T-helper 17 cell (primary cell): ENCODE results near the gene INSL3. TPM values are rescaled to one million over a fixed set of nuclear protein-coding genes. Genes with fewer than 3 reads are reported as not detected.
"Not testable (repeated sequence)": the region's sequence is repeated elsewhere in the genome, so short reads cannot be mapped to it uniquely, and the experiment has no call there.

Experiments used
- ATAC-seq: fragments of 150-1000 bp; cut with Tn5 transposase; 2 replicates; pipeline ENCODE4 v1.10.0; 2021; ENCODE audit warnings: mild to moderate bottlenecking, moderate library complexity
- DNase-seq, 3 donors: peaks; one replicate each; pipeline versions ENCODE4 v3.0.0 to v3.0.0-alpha.2; 2020 to 2021
- H3K9me3 ChIP-seq: one replicate; pipeline ENCODE4 v1.7.0; 2013; ENCODE audit warnings: low read length, mild to moderate bottlenecking; ENCODE audit not compliant: control insufficient read depth, poor library complexity, severe bottlenecking
- H3K27ac Mint-ChIP-seq: one replicate; pipeline ENCODE4 v1.8.0; 2022; ENCODE audit warnings: mild to moderate bottlenecking, moderate library complexity, mixed read lengths
- H3K27me3 Mint-ChIP-seq: one replicate; pipeline ENCODE4 v1.8.0; 2022; ENCODE audit warnings: mixed read lengths
- H3K36me3 Mint-ChIP-seq: one replicate; pipeline ENCODE4 v1.8.0; 2022; ENCODE audit warnings: low read depth, mixed read lengths
- H3K4me1 Mint-ChIP-seq: one replicate; pipeline ENCODE4 v1.8.0; 2022; ENCODE audit warnings: mild to moderate bottlenecking, mixed read lengths
- H3K4me3 Mint-ChIP-seq: one replicate; pipeline ENCODE4 v1.8.0; 2022; ENCODE audit warnings: mild to moderate bottlenecking, moderate library complexity, mixed read lengths
- total RNA-seq, 4 donors: library from RNA in 2 of 4; stranded (reverse) in 2 of 4; gene quantifications; one replicate each; pipeline ENCODE4 v1.2.3 and lab custom pipeline; 2022 to 2026

INSL3 gene
- total RNA-seq, 2 donors from 2014 or later, result 5.0 to 9.1 TPM

DNA sequence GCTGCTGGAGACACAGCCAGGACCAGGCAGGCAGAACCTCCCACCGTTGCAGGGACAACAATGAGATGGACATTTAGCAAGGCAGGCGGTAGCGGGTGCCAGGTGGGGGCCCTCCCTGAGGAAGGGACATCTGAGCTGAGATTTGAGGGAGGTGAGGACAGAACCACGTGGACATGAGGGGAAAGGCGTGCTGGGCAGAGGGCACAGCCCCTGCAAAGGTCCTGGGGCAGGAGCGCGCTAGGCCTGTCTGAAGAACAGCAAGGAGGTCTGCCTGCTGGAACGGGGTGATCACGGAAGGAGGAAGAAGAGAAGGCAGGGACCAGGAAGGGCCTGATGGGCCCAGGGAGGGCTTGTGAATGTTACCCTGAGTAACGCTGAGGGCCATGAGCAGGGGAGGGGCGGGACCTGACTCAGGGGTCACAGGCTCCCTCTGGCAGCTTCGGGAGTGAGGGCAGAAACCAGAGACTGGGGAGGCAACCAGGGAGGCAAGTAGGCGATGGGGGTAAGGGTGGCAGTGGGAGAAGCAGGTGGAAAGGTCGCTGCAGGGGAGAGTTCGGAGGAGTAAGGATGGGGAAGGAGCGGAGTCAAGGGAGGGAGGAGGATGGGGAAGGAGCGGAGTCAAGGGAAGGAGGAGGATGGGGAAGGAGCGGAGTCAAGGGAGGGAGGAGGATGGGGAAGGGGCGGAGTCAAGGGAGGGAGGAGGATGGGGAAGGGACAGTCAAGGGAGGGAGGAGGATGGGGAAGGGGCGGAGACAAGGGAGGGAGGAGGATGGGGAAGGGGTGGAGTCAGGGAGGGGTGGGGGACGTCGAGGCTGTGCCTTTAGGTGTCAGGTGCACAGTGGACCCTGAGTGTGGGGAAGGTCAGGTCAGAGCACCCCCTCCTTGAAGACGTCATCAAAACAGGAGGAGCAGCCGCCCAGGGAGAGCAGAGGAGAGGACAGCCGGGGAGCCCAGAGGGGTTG, 42.1 kb downstream of the INSL3 start:
- H3K36me3 Mint-ChIP-seq, result peaks cover 6% of the 10 kb centered on the region
- no peak overlapping the region for H3K4me3 Mint-ChIP-seq
- no peak for DNase-seq
- H3K27me3 Mint-ChIP-seq, result no peaks in the 10 kb centered on the region
- no peak for ATAC-seq
- H3K9me3 ChIP-seq, result no peaks in the 10 kb centered on the region
- peak overlapping the region; percentile 9 for H3K27ac Mint-ChIP-seq
- H3K4me1 Mint-ChIP-seq, result peaks cover 23% of the 10 kb centered on the region

GRCh38 chr19:17778251-17778967, 42.9 kb downstream of the INSL3 start:
- H3K36me3 Mint-ChIP-seq, result peaks cover 6% of the 10 kb centered on the region
- H3K27me3 Mint-ChIP-seq, result no peaks in the 10 kb centered on the region
- H3K27ac Mint-ChIP-seq, result no peak overlapping the region

GRCh38 chr19:17777840-17778239, 43.5 kb downstream of the INSL3 start:
- not testable (repeated sequence) for H3K9me3 ChIP-seq, H3K4me3 Mint-ChIP-seq, H3K27ac Mint-ChIP-seq, DNase-seq, H3K27me3 Mint-ChIP-seq, ATAC-seq, H3K36me3 Mint-ChIP-seq
- peaks cover 22% of the 10 kb centered on the region for H3K4me1 Mint-ChIP-seq

More at GRCh38 chr19:17778251-17778967, 42.9 kb downstream of the INSL3 start:
- peak; percentile 53 for ATAC-seq
- Mint-ChIP-seq H3K4me1 (peaks cover 20% of the 10 kb centered on the region), H3K4me3 (no peak overlapping the region)
- H3K9me3 ChIP-seq, result no peaks in the 10 kb centered on the region
- DNase-seq, result no peak

DNA sequence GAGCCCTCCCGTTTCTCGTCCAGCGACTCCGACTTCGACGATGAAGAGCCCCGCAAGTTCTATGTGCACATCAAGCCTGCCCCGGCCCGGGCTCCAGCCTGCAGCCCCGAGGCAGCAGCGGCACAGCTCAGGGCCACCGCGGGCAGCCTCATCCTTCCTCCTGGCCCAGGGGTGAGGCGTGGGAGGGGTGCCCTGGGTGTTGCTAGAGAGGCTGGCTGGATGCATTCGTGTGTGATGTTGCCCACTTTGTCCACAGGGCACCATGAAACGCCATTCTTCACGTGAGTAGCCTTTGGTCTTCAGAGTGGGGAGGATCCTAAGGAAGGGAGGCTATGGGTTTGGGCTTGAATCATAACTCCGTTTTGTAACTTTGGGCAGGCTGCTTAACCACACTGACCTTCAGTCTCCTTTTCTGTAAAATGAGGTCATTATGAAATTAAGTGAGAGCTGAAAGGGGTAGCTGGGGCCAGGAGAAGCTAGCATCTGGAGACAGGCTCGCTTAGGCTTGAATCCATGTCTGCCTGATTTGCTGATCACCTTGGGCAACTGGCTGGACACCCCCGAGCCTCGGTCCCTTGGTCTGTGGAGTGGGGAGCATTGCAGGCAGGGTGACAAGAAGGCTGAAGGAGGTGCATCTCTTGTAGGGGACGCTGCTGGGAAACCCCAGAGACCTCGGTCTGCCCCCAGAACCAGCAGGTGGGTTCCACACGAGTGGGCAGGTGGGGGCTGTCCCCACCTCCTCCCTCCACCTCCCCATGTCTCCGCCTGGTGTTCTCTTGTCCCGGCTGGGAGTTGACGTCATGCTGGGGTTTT, 45.1 kb downstream of the INSL3 start:
- peak; percentile 80 for ATAC-seq
- H3K36me3 Mint-ChIP-seq, result peaks cover 4% of the 10 kb centered on the region
- H3K4me3 Mint-ChIP-seq, result no peak overlapping the region
- peaks cover 20% of the 10 kb centered on the region for H3K4me1 Mint-ChIP-seq
- no peaks in the 10 kb centered on the region for H3K9me3 ChIP-seq
- no peak for DNase-seq
- no peaks in the 10 kb centered on the region for H3K27me3 Mint-ChIP-seq
- H3K27ac Mint-ChIP-seq, result peak overlapping the region; percentile 71

- no peaks in the 10 kb centered on the region for H3K27me3 Mint-ChIP-seq
- ATAC-seq, result no peak
- H3K36me3 Mint-ChIP-seq, result peaks cover 4% of the 10 kb centered on the region
- H3K27ac Mint-ChIP-seq, result peak overlapping the region; percentile 71
- DNase-seq, result no peak
- no peak overlapping the region for H3K4me3 Mint-ChIP-seq
- peaks cover 20% of the 10 kb centered on the region for H3K4me1 Mint-ChIP-seq
- H3K9me3 ChIP-seq, result no peaks in the 10 kb centered on the region
Measured at GRCh38 chr19:17775245-17775927, 45.9 kb downstream of the INSL3 start.

- no peak for ATAC-seq
- Mint-ChIP-seq H3K4me3 (no peak overlapping the region), H3K4me1 (peaks cover 9% of the 10 kb centered on the region), H3K27ac (no peak overlapping the region), H3K27me3 (no peaks in the 10 kb centered on the region), H3K36me3 (peaks cover 4% of the 10 kb centered on the region)
- H3K9me3 ChIP-seq, result no peaks in the 10 kb centered on the region
- DNase-seq, result no peak
Measured at GRCh38 chr19:17772172-17772571, 49.1 kb downstream of the INSL3 start.

DNA sequence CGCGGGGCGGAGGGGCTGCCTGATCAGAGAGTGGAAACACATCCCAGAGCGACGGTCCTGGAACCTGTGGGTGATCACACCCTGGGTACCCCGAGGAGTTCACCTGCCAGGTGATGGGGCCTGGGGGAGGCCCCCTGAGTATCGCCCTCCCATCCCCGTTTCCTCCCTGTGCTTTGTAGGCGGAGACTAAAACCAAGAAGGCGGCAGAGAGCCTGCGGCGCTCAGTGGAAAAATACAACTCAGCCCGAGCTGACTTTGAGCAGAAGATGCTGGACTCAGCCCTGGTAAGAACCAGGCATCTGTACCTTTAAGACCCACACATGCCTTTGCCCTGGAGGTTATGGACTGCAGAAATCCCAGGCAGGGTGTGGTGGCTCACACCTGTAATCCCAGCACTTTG, 50.7 kb downstream of the INSL3 start:
- peaks cover 7% of the 10 kb centered on the region for H3K4me1 Mint-ChIP-seq
- H3K36me3 Mint-ChIP-seq, result peaks cover 4% of the 10 kb centered on the region
- no peak for DNase-seq
- H3K27me3 Mint-ChIP-seq, result no peaks in the 10 kb centered on the region
- H3K4me3 Mint-ChIP-seq, result no peak overlapping the region
- H3K27ac Mint-ChIP-seq, result no peak overlapping the region
- H3K9me3 ChIP-seq, result no peaks in the 10 kb centered on the region
- no peak for ATAC-seq

DNA sequence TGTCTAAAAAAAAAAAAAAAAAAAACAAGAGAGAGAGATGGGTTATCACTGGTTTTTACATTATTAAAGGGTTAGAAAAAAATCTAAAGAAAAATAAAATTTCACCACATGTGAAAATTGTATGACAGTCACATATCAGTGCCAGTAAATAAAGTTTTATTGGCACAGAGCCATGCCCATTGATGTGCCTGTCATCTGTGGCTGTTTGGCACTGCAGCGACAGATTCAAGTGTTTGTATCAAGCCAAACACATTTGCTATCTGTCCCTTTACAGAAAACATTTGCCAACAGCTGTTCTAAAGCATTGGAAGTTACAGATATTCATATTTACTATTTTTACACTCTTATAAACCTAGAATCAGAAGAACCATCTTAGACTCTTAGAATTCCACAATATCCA, 53.8 kb downstream of the INSL3 start:
- Mint-ChIP-seq H3K36me3 (peaks cover 5% of the 10 kb centered on the region), H3K27ac (no peak overlapping the region), H3K27me3 (no peaks in the 10 kb centered on the region), H3K4me3 (no peak overlapping the region), H3K4me1 (peaks cover 9% of the 10 kb centered on the region)
- no peaks in the 10 kb centered on the region for H3K9me3 ChIP-seq
- DNase-seq, result no peak
- no peak for ATAC-seq

- Mint-ChIP-seq H3K27ac (peak overlapping the region; percentile 59), H3K4me1 (peaks cover 11% of the 10 kb centered on the region), H3K36me3 (peaks cover 4% of the 10 kb centered on the region), H3K27me3 (no peaks in the 10 kb centered on the region), H3K4me3 (no peak overlapping the region)
- no peak for ATAC-seq
- no peaks in the 10 kb centered on the region for H3K9me3 ChIP-seq
- DNase-seq, result no peak
Measured at GRCh38 chr19:17766543-17767131, 54.7 kb downstream of the INSL3 start.

Other genes starting within 250 kb of the INSL3 start
- not detected for gene UNC13A, start 133.2 kb downstream of the INSL3 start, total RNA-seq
- gene MAP1S, start 102.0 kb downstream of the INSL3 start, total RNA-seq, result 10 to 100 TPM; 34.6 to 36.0 TPM
- 10 to 100 TPM; 69.2 to 71.9 TPM for gene FCHO1, start 70.0 kb downstream of the INSL3 start, total RNA-seq
- under 1 TPM; 0.52 to 0.94 TPM for gene B3GNT3, start 26.4 kb downstream of the INSL3 start, total RNA-seq
- 100 to 1,000 TPM; 149 to 211 TPM for gene JAK3, start 26.5 kb upstream of the INSL3 start, total RNA-seq
- 1,000 to 10,000 TPM; 3,447 to 3,486 TPM for gene RPL18A, start 38.4 kb upstream of the INSL3 start, total RNA-seq
- gene SLC5A5, start 50.4 kb upstream of the INSL3 start, total RNA-seq, result 1 to 10 TPM; 1.3 to 2.0 TPM
- 10 to 100 TPM; 21.8 to 27.0 TPM for gene CCDC124, start 111.5 kb upstream of the INSL3 start, total RNA-seq
- gene KCNN1, start 145.6 kb upstream of the INSL3 start, total RNA-seq, result not detected
- gene ARRDC2, start 186.7 kb upstream of the INSL3 start, total RNA-seq, result 100 to 1,000 TPM; 165 to 166 TPM